OCI-M1 (cell line): Measurements from ENCODE around the gene TSSC4.

Experiments
- DNase-seq: peaks from one replicate; lab custom pipeline; 2025; lab: John Stamatoyannopoulos, UW

The TSSC4 gene

GRCh38 chr11:2447951-2448650 is 47.6 kb downstream of the TSSC4 start:
- DNase-seq = no peak

- DNase-seq = no peak
Observed at GRCh38 chr11:2448661-2449547, 48.4 kb downstream of the TSSC4 start.

GRCh38 chr11:2449548-2450320 is 49.2 kb downstream of the TSSC4 start:
- no peak for DNase-seq

- DNase-seq = peak; percentile 14
Observed at GRCh38 chr11:2450321-2451041, 49.9 kb downstream of the TSSC4 start.

- DNase-seq = no peak
Observed at GRCh38 chr11:2451336-2451735, 50.8 kb downstream of the TSSC4 start.

GRCh38 chr11:2451916-2452315 is 51.4 kb downstream of the TSSC4 start:
- no peak for DNase-seq

GRCh38 chr11:2452321-2453012 is 51.9 kb downstream of the TSSC4 start:
- DNase-seq = no peak

- DNase-seq = no peak
Observed at GRCh38 chr11:2453436-2453835, 52.9 kb downstream of the TSSC4 start.
